ENCODE data around the gene TINAGL1. TPM values are rescaled to one million over a fixed set of nuclear protein-coding genes. Genes with fewer than 3 reads are reported as not detected.
A peak's percentile ranks its signal among the peaks of the same experiment; 100 is the strongest.

Gene TINAGL1
- total and polyA plus RNA-seq, 2 of the 13 experiments (the other 11 are each of a cell fraction or from before 2014, with no cell fraction given) = 24.7 to 76.8 TPM

GRCh38 chr1:31549809-31550620 is 26.3 kb upstream of the TINAGL1 start (continued):
- TF ChIP-seq AGO1 (IDR thresholded peaks at IDR 0.05; ENCODE audit: low read depth, low read length, poor library complexity, severe bottlenecking) = no peak
- no peak for TF ChIP-seq JARID2 (CRISPR knock-in tag; IDR thresholded peaks at IDR 0.05; ENCODE audit: insufficient replicate concordance)
- TF ChIP-seq CREB1 (IDR thresholded peaks at IDR 0.05) = no peak
- TF ChIP-seq CREB1 (CRISPR knock-in tag; IDR thresholded peaks at IDR 0.05) = peak; percentile 20; the same call in 1 of the 2 replicates
- TF ChIP-seq FOXO4 (CRISPR knock-in tag; conservative IDR thresholded peaks at IDR 0.05) = no peak
- no peak for TF ChIP-seq ZNF572 (CRISPR knock-in tag; IDR thresholded peaks at IDR 0.05)
- no peak for TF ChIP-seq ZNF552 (CRISPR knock-in tag; IDR thresholded peaks at IDR 0.05; ENCODE audit: borderline replicate concordance)
- no peak for TF ChIP-seq ONECUT2 (CRISPR knock-in tag; IDR thresholded peaks at IDR 0.05)
- no peak for TF ChIP-seq ZBTB46 (CRISPR knock-in tag; IDR thresholded peaks at IDR 0.05; ENCODE audit: borderline replicate concordance)
- TF ChIP-seq RORA (CRISPR knock-in tag; IDR thresholded peaks at IDR 0.05) = no peak
- TF ChIP-seq FOXK1 (CRISPR knock-in tag; IDR thresholded peaks at IDR 0.05; ENCODE audit: borderline replicate concordance, low read depth) = no peak
- no peak for TF ChIP-seq ELF1 (CRISPR knock-in tag; IDR thresholded peaks at IDR 0.05)
- no peak for TF ChIP-seq ZBTB43 (CRISPR knock-in tag; conservative IDR thresholded peaks at IDR 0.05)
- no peak for TF ChIP-seq KAT7 (CRISPR knock-in tag; IDR thresholded peaks at IDR 0.05; ENCODE audit: borderline replicate concordance)
- no peak for TF ChIP-seq ZNF691 (CRISPR knock-in tag; IDR thresholded peaks at IDR 0.05; ENCODE audit: borderline replicate concordance, low read depth)
- no peak for TF ChIP-seq PBX3 (CRISPR knock-in tag; IDR thresholded peaks at IDR 0.05; ENCODE audit: borderline replicate concordance)
- TF ChIP-seq DDIT3 (CRISPR knock-in tag; IDR thresholded peaks at IDR 0.05) = no peak
- no peak for TF ChIP-seq FOXO1 (CRISPR knock-in tag; IDR thresholded peaks at IDR 0.05)
- no peak for TF ChIP-seq ZNF619 (CRISPR knock-in tag; IDR thresholded peaks at IDR 0.05)
- TF ChIP-seq YY1 (IDR thresholded peaks at IDR 0.05; ENCODE audit: insufficient read depth, insufficient replicate concordance, low read depth, low read length) = no peak
- peak; percentile 11; the same call in 1 of the 2 replicates for TF ChIP-seq SOX5 (CRISPR knock-in tag; IDR thresholded peaks at IDR 0.05; ENCODE audit: borderline replicate concordance)
- TF ChIP-seq ZIK1 (CRISPR knock-in tag; IDR thresholded peaks at IDR 0.05; ENCODE audit: borderline replicate concordance, low read depth) = no peak
- no peak for TF ChIP-seq ZSCAN25 (CRISPR knock-in tag; IDR thresholded peaks at IDR 0.05)

Measured in HepG2 (cell line).